Transverse colon (tissue), 3 donors: ENCODE measurements around the gene SOD2.

Experiments used
- CTCF ChIP-seq, 5 experiments: fragments of 200-600 bp in 3 of 5; fragments of 450-650 bp in 2 of 5; sonication (generic) in 3 of 5; IDR thresholded peaks; 1 replicate in 2 of 5; 2 replicates in 3 of 5; pipeline ENCODE4 v1.5.1; 2016 to 2017; ENCODE audit warnings: antibody characterized with exemption in 5 of 5, inconsistent platforms in 3 of 5, mild to moderate bottlenecking in 2 of 5, moderate library complexity in 1 of 5
- POLR2A ChIP-seq: fragments of 450-650 bp; IDR thresholded peaks from one replicate; pipeline ENCODE4 v1.6.1; 2016; ENCODE audit warnings: antibody characterized with exemption, mild to moderate bottlenecking, moderate library complexity

- TF ChIP-seq CTCF (IDR thresholded peaks at IDR 0.05) (no peak), POLR2A (no peak)
Measured at GRCh38 chr6:159682295-159682694, 10.7 kb downstream of the SOD2 start.
